ENCODE results near the gene LAMA2.
A peak's percentile ranks its signal among the peaks of the same experiment; 100 is the strongest.
"Not testable (repeated sequence)": the region's sequence is repeated elsewhere in the genome, so short reads cannot be mapped to it uniquely, and the experiment has no call there.

LAMA2 gene

GRCh38 chr6:129008591-129008990 is 125.7 kb downstream of the LAMA2 start:
- DNase-seq (ENCODE audit: low read depth, low spot score): no peak

GRCh38 chr6:129009851-129010250 is 126.9 kb downstream of the LAMA2 start:
- DNase-seq (ENCODE audit: low read depth, low spot score): no peak

GRCh38 chr6:129014302-129014701 is 131.4 kb downstream of the LAMA2 start:
- DNase-seq (ENCODE audit: low read depth, low spot score): no peak

GRCh38 chr6:129015721-129016120 is 132.8 kb downstream of the LAMA2 start:
- no peak for DNase-seq (ENCODE audit: low read depth, low spot score)

GRCh38 chr6:129016844-129017243 is 133.9 kb downstream of the LAMA2 start:
- DNase-seq (ENCODE audit: low read depth, low spot score): no peak

- no peak for DNase-seq (ENCODE audit: low read depth, low spot score)
These were observed 139.1 kb downstream of the LAMA2 start for GRCh38 chr6:129022011-129022553.

- no peak for DNase-seq (ENCODE audit: low read depth, low spot score)
These were observed 143.7 kb downstream of the LAMA2 start for GRCh38 chr6:129026601-129027000.

GRCh38 chr6:129029778-129030177 is 146.8 kb downstream of the LAMA2 start:
- DNase-seq (ENCODE audit: low read depth, low spot score): no peak

GRCh38 chr6:129030215-129030614 is 147.3 kb downstream of the LAMA2 start:
- no peak for DNase-seq (ENCODE audit: low read depth, low spot score)

GRCh38 chr6:129031051-129031599 is 148.2 kb downstream of the LAMA2 start:
- DNase-seq (ENCODE audit: low read depth, low spot score): peak; percentile 21

- DNase-seq (ENCODE audit: low read depth, low spot score): no peak
These were observed 149.7 kb downstream of the LAMA2 start for GRCh38 chr6:129032602-129033001.

GRCh38 chr6:129033180-129033579 is 150.2 kb downstream of the LAMA2 start:
- DNase-seq (ENCODE audit: low read depth, low spot score): no peak

- DNase-seq (ENCODE audit: low read depth, low spot score): no peak
These were observed 150.6 kb downstream of the LAMA2 start for GRCh38 chr6:129033581-129033980.

- no peak for DNase-seq (ENCODE audit: low read depth, low spot score)
These were observed 158.6 kb downstream of the LAMA2 start for GRCh38 chr6:129041563-129041962.

GRCh38 chr6:129046526-129046925 is 163.6 kb downstream of the LAMA2 start:
- DNase-seq (ENCODE audit: low read depth, low spot score): no peak

GRCh38 chr6:129047834-129048233 is 164.9 kb downstream of the LAMA2 start:
- no peak for DNase-seq (ENCODE audit: low read depth, low spot score)

- no peak for DNase-seq (ENCODE audit: low read depth, low spot score)
These were observed 167.1 kb downstream of the LAMA2 start for GRCh38 chr6:129050086-129050485.

- not testable (repeated sequence) for DNase-seq (ENCODE audit: low read depth, low spot score)
These were observed 170.2 kb downstream of the LAMA2 start for GRCh38 chr6:129053143-129053542.

- no peak for DNase-seq (ENCODE audit: low read depth, low spot score)
These were observed 172.9 kb downstream of the LAMA2 start for GRCh38 chr6:129055796-129056195.

- no peak for DNase-seq (ENCODE audit: low read depth, low spot score)
These were observed 176.7 kb downstream of the LAMA2 start for GRCh38 chr6:129059650-129060049.

- DNase-seq (ENCODE audit: low read depth, low spot score): no peak
These were observed 186.1 kb downstream of the LAMA2 start for GRCh38 chr6:129069006-129069405.

GRCh38 chr6:129073051-129073450 is 190.1 kb downstream of the LAMA2 start:
- DNase-seq (ENCODE audit: low read depth, low spot score): no peak

GRCh38 chr6:129073691-129074395 is 190.9 kb downstream of the LAMA2 start:
- no peak for DNase-seq (ENCODE audit: low read depth, low spot score)
